GM12892 (cell line): ENCODE data around the gene KCNH5.

ENCODE experiments used
- POLR2A ChIP-seq: IDR thresholded peaks from 2 replicates; pipeline ENCODE4 v1.6.1; 2011; ENCODE audit warnings: low read depth, low read length, control low read depth
- POLR2AphosphoS5 ChIP-seq: IDR thresholded peaks from 2 replicates; pipeline ENCODE4 v1.6.1; 2011; ENCODE audit warnings: low read depth, low read length, control low read depth
- TAF1 ChIP-seq: IDR thresholded peaks from 2 replicates; pipeline ENCODE4 v1.6.1; 2011; ENCODE audit warnings: low read depth, mild to moderate bottlenecking, control low read depth, low read length, borderline replicate concordance

GRCh38 chr14:63011623-63012022 is 33.6 kb downstream of the KCNH5 start:
- TF ChIP-seq POLR2AphosphoS5 (no peak), TAF1 (no peak), POLR2A (no peak)
